Mesenchymal stem cell (in vitro differentiated cells and primary cell): ENCODE data around the gene CAMSAP3.

Experiments
- DNase-seq: peaks from one replicate; pipeline ENCODE4 v3.0.0-alpha.2; 2013
- H2AFZ ChIP-seq: one replicate; pipeline ENCODE4 v1.6.1; 2013; ENCODE audit warnings: low read depth, mild to moderate bottlenecking, control low read depth, inconsistent platforms, low read length, moderate library complexity
- H2AK5ac ChIP-seq: 2 replicates; pipeline ENCODE4 v1.6.1; 2013; ENCODE audit warnings: low read length, moderate library complexity, mild to moderate bottlenecking, inconsistent platforms; ENCODE audit not compliant: severe bottlenecking
- H2BK120ac ChIP-seq: one replicate; pipeline ENCODE4 v1.6.1; 2013; ENCODE audit warnings: low read depth, mild to moderate bottlenecking, inconsistent platforms, low read length, moderate library complexity
- H2BK12ac ChIP-seq, 2 experiments: one replicate each; pipeline ENCODE4 v1.6.1; 2013; ENCODE audit warnings: inconsistent platforms in 2 of 2, low read length in 2 of 2, mild to moderate bottlenecking in 2 of 2, moderate library complexity in 2 of 2, control low read depth in 1 of 2
- H2BK15ac ChIP-seq: one replicate; pipeline ENCODE4 v1.6.1; 2013; ENCODE audit warnings: mild to moderate bottlenecking, low read depth, inconsistent platforms; ENCODE audit not compliant: poor library complexity, severe bottlenecking
- H2BK5ac ChIP-seq: 2 replicates; pipeline ENCODE4 v1.6.1; 2013; ENCODE audit warnings: low read depth, mild to moderate bottlenecking, low read length, control low read depth, inconsistent platforms; ENCODE audit not compliant: poor library complexity, severe bottlenecking
- H3K14ac ChIP-seq, 2 experiments: one replicate each; pipeline ENCODE4 v1.6.1; 2013; ENCODE audit warnings: inconsistent platforms in 2 of 2, low read length in 2 of 2, control low read depth in 1 of 2, mild to moderate bottlenecking in 1 of 2, moderate library complexity in 1 of 2
- H3K18ac ChIP-seq, 2 experiments: one replicate each; pipeline ENCODE4 v1.6.1; 2013; ENCODE audit warnings: inconsistent platforms in 2 of 2, low read length in 2 of 2, control low read depth in 1 of 2, low read depth in 1 of 2, mild to moderate bottlenecking in 1 of 2
- H3K23ac ChIP-seq, 2 experiments: one replicate each; pipeline ENCODE4 v1.6.1; 2013; ENCODE audit warnings: inconsistent platforms in 2 of 2, low read length in 2 of 2, mild to moderate bottlenecking in 2 of 2, moderate library complexity in 2 of 2, control low read depth in 1 of 2
- H3K27ac ChIP-seq: 2 replicates; pipeline ENCODE4 v1.5.1; 2013; ENCODE audit warnings: mild to moderate bottlenecking, moderate library complexity, low read length, control low read depth, inconsistent platforms; ENCODE audit not compliant: poor library complexity, severe bottlenecking
- H3K27me3 ChIP-seq, 2 experiments: 2 replicates each; pipeline versions ENCODE4 v1.6.1 to v1.7.0; 2013; ENCODE audit warnings: low read length in 2 of 2, mild to moderate bottlenecking in 2 of 2, moderate library complexity in 2 of 2, control low read depth in 1 of 2, inconsistent platforms in 1 of 2; ENCODE audit not compliant: control insufficient read depth in 1 of 2, insufficient read depth in 1 of 2
- H3K36me3 ChIP-seq, 2 experiments: 2 replicates each; pipeline versions ENCODE4 v1.6.1 to v1.7.0; 2013; ENCODE audit warnings: low read length in 2 of 2, control low read depth in 1 of 2, inconsistent platforms in 1 of 2, low read depth in 1 of 2, mild to moderate bottlenecking in 1 of 2; ENCODE audit not compliant: insufficient read depth in 2 of 2, control insufficient read depth in 1 of 2
- H3K4ac ChIP-seq, 2 experiments: one replicate each; pipeline ENCODE4 v1.6.1; 2013; ENCODE audit warnings: inconsistent platforms in 2 of 2, low read length in 2 of 2, mild to moderate bottlenecking in 2 of 2, moderate library complexity in 2 of 2, control low read depth in 1 of 2, low read depth in 1 of 2
- H3K4me1 ChIP-seq: 2 replicates; pipeline ENCODE4 v1.6.1; 2013; ENCODE audit warnings: low read depth, low read length, control low read depth; ENCODE audit not compliant: control insufficient read depth, insufficient read depth
- H3K4me2 ChIP-seq: 2 replicates; pipeline ENCODE4 v1.6.1; 2013; ENCODE audit warnings: low read length, mild to moderate bottlenecking, inconsistent platforms; ENCODE audit not compliant: poor library complexity, severe bottlenecking
- H3K4me3 ChIP-seq, 2 experiments: 2 replicates each; pipeline versions ENCODE4 v1.5.1 to v1.7.0; 2013; ENCODE audit warnings: low read length in 2 of 2, mild to moderate bottlenecking in 2 of 2, control low read depth in 1 of 2, low read depth in 1 of 2; ENCODE audit not compliant: insufficient read depth in 1 of 2
- H3K79me1 ChIP-seq: replicated peaks from 2 replicates; pipeline ENCODE4 v1.6.1; 2013; ENCODE audit warnings: mild to moderate bottlenecking, control low read depth, low read length, inconsistent platforms; ENCODE audit not compliant: poor library complexity, severe bottlenecking
- H3K9ac ChIP-seq: 2 replicates; pipeline ENCODE4 v1.7.0; 2013; ENCODE audit warnings: mild to moderate bottlenecking, low read length, moderate library complexity
- H3K9me3 ChIP-seq: 2 replicates; pipeline ENCODE4 v1.7.0; 2013; ENCODE audit warnings: mild to moderate bottlenecking, low read length; ENCODE audit not compliant: control insufficient read depth
- H4K8ac ChIP-seq: one replicate; pipeline ENCODE4 v1.6.1; 2013; ENCODE audit warnings: inconsistent platforms, mild to moderate bottlenecking, low read length, moderate library complexity
- H4K91ac ChIP-seq: one replicate; pipeline ENCODE4 v1.6.1; 2013; ENCODE audit warnings: mild to moderate bottlenecking, low read length, inconsistent platforms
- WGBS: methylation state at CpG from one replicate; pipeline ENCODE4 v1.1.7; 2013; ENCODE audit warnings: mixed read lengths; 5-methylcytosine and 5-hydroxymethylcytosine counted together

The CAMSAP3 gene

DNA sequence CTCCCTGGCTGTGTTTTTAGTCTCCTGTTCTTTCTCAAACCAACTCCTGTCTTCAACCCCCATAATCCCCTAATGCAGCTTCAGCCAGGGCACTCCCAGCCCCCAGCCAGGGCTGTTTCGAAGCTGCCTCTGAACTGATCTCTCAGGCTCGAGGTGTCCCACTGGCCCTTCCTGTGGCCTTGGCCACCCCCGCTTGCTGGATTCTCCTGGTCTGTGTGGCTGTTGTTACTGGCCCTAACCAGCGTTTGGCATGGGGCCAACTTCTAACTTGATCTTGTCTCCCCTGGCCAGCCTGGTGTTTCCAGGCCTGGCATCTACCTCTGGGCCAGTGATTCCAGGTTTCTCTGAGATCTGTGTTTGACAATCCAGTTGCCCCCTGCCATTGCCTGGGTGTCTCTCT is 22.7 kb downstream of the CAMSAP3 start:
- no peaks in the 10 kb centered on the region for H3K27me3 ChIP-seq
- no peaks in the 10 kb centered on the region for H3K4me1 ChIP-seq
- H3K9me3 ChIP-seq: no peaks in the 10 kb centered on the region
- H2BK120ac ChIP-seq: no peak overlapping the region
- H3K4ac ChIP-seq: no peak overlapping the region
- H3K4me2 ChIP-seq: no peak overlapping the region
- H3K18ac ChIP-seq: no peak overlapping the region
- H2AK5ac ChIP-seq: no peak overlapping the region
- no peak overlapping the region for H2BK5ac ChIP-seq
- peaks cover 12% of the 10 kb centered on the region for H3K79me1 ChIP-seq
- H3K27ac ChIP-seq: no peak overlapping the region
- H3K4me3 ChIP-seq: no peak overlapping the region
- H2AFZ ChIP-seq: no peak overlapping the region
- no peak for DNase-seq
- H3K14ac ChIP-seq: no peak overlapping the region
- no peak overlapping the region for H3K9ac ChIP-seq
- no peak overlapping the region for H2BK15ac ChIP-seq
- H4K8ac ChIP-seq: no peak overlapping the region
- H2BK12ac ChIP-seq: peak overlapping the region in 1 of 2 experiments; percentile 38
- peaks cover 33 to 70% of the 10 kb centered on the region in 2 experiments for H3K36me3 ChIP-seq
- no peak overlapping the region for H4K91ac ChIP-seq
- no peak overlapping the region for H3K23ac ChIP-seq
- WGBS: 91% methylated on average over 4 of the region's 4 CpGs

DNA sequence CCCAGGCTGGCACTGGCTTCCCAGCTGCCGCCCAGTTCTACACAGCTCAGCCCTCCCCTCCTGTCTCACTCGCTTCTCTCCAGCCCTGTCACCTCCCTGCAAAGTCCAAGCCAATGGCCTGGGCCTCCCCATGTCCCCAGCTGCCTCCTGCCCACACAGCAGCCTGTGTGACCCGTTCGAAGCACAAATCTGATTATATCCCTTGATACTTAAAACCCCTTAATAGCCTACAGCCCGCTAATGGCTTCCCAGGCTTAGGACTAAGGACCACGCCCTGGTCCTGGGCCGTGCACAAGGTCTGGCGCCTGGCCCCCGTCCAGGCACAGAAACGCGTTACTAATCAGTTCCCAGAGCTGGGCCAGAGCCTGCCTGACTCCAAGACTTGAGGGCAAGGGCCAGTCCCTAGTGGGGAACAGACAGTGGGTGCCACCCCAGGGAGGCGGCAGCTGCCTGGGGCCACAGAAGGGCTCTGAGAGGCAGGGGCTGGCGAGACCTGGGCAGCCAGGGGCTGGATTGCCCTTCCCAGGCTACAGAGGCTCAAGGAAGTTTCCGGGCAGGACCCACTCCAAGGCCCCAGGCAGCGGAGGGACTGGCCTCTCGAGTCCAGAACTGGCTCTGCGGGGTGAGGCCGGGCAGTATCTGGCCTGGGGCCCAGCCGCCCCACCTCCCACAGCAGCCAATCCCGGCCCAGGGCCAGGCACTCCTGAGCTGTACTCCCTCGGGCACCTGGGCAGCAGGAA is 23.3 kb downstream of the CAMSAP3 start:
- Histone ChIP-seq H3K4ac (no peak overlapping the region), H3K36me3 (peaks cover 33 to 75% of the 10 kb centered on the region in 2 experiments), H4K8ac (no peak overlapping the region), H3K27ac (no peak overlapping the region), H2BK120ac (no peak overlapping the region), H2AFZ (no peak overlapping the region), H3K4me3 (no peak overlapping the region), H2BK5ac (no peak overlapping the region), H3K18ac (no peak overlapping the region), H3K4me2 (no peak overlapping the region), H3K23ac (no peak overlapping the region), H3K9me3 (no peaks in the 10 kb centered on the region), H2AK5ac (no peak overlapping the region), H2BK15ac (no peak overlapping the region), H3K9ac (no peak overlapping the region), H3K27me3 (no peaks in the 10 kb centered on the region), H3K14ac (no peak overlapping the region), H2BK12ac (no peak overlapping the region), H3K4me1 (no peaks in the 10 kb centered on the region), H3K79me1 (peaks cover 12% of the 10 kb centered on the region), H4K91ac (no peak overlapping the region)
- 97% methylated on average over 20 of the region's 21 CpGs for WGBS
- no peak for DNase-seq

DNA sequence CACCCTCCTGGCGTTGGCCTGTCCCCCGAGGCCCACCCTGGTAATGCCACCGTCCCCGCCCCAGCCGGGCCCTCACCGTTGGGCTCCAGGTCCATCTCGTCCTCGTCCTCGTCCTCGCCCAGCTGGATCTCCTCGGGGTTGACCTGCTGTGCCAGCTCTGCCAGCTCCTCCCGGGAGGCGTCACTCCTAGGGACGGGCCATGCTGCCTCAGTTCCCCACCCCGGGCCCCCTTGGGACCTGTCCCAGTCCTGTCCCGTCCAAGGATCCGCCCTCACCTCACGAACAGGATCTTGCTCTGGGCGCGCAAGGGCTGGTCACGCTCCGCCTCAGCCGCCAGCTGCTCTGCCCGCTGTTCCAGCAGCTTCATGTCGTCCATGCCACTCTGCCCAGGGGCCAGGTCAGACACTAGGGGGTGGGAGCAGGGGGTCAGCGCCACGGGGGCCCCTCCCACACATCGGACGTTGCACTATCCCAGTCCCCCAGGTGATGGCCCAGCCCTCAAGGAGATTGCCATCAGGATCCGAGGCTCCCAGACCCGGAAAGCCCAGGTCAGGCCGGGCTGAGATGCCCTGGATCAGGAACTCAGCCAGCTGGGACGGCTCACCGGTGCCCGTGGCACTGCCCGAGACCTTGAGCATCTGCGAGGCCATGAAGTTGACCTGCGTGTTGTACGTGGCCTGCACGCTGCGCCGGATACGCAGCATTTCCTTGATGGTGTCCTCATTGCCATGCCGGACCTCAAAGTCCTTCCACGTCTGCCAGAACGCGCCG is 24.2 kb downstream of the CAMSAP3 start:
- Histone ChIP-seq H3K4ac (no peak overlapping the region), H3K27ac (no peak overlapping the region), H3K27me3 (no peaks in the 10 kb centered on the region), H3K4me1 (no peaks in the 10 kb centered on the region), H4K91ac (no peak overlapping the region), H3K36me3 (peaks cover 39 to 85% of the 10 kb centered on the region in 2 experiments), H2BK12ac (no peak overlapping the region), H3K4me3 (no peak overlapping the region), H3K9ac (no peak overlapping the region), H3K18ac (no peak overlapping the region), H4K8ac (no peak overlapping the region), H3K14ac (no peak overlapping the region), H3K79me1 (peaks cover 19% of the 10 kb centered on the region), H3K23ac (no peak overlapping the region), H2AK5ac (no peak overlapping the region), H3K9me3 (no peaks in the 10 kb centered on the region), H3K4me2 (no peak overlapping the region), H2BK15ac (no peak overlapping the region), H2BK120ac (no peak overlapping the region), H2BK5ac (no peak overlapping the region), H2AFZ (no peak overlapping the region)
- 97% methylated on average over 48 of the region's 48 CpGs for WGBS
- DNase-seq: no peak
